ENCODE measurements around the gene CHST3. TPM values are rescaled to one million over a fixed set of nuclear protein-coding genes. Genes with fewer than 3 reads are reported as not detected.

The CHST3 gene
- total RNA-seq, 4 donors from 2014 or later, result 15.7 to 33.0 (median 20.6) TPM

DNA sequence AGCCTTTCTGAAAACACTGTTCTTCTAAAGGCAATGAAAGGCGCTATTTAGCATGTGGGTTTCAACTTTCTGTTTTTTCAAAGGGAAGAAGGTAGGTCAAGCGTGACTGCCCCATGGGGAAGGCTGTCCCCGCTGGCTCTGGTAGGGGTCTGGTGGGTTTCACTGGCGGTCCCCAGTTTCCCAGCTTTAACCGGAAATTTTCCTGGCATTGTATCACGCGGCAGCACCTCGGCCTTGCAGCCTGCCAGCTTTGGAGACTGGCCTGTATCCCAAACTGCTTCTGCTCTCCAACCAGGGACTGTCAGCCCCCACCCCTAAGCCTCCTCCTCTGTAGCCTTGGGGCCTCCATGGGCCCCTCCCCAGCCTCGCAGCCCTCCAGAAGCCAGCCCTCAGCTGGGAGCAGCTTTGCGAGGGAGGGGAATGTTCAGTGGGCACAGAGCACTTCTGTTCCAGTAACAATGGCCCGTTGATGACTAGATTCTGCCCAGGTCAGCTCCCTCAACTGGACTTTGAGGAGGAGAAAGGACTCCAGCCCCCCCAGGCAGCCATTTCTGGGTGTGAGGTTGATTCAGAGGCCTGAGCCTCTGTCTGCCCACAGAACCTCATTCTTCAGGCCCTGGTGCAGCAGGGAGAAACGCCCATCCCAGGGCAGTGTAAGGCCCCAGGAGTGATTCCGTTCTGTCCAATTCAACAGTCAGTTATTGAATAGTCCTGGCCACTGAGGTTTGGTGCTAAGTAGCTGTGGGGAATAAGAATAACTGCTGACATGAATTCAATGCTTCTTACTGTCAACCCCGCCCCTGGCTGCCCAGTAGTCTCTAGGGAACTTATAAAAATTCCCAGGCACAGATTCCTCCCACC is 17.1 kb downstream of the CHST3 start:
- no peak for DNase-seq (ENCODE audit: low spot score in 2 of 2)
- WGBS, 2 donors, result 18 to 37% methylated on average over 14 of the region's 14 CpGs
- H3K4me3 ChIP-seq (ENCODE audit: low read depth, poor library complexity, severe bottlenecking), result no peak overlapping the region

DNA sequence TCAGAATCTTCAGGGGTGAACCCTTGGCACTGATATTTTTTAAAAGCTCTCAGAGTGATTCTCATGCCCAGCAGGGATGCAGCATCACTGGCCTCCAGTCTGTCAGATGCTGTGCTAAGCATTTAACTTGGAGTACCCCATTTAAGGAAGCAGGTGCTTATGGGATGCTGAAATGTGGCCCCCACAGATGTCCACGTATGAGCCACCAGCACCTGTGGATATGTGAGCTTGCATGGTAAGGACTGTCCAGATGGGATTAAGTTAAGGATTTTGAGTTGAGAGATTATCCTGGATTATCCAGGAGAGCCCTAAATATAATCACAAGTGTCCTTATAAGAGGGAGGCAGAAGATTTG is 17.7 kb downstream of the CHST3 start:
- TF ChIP-seq, protein P1, sequence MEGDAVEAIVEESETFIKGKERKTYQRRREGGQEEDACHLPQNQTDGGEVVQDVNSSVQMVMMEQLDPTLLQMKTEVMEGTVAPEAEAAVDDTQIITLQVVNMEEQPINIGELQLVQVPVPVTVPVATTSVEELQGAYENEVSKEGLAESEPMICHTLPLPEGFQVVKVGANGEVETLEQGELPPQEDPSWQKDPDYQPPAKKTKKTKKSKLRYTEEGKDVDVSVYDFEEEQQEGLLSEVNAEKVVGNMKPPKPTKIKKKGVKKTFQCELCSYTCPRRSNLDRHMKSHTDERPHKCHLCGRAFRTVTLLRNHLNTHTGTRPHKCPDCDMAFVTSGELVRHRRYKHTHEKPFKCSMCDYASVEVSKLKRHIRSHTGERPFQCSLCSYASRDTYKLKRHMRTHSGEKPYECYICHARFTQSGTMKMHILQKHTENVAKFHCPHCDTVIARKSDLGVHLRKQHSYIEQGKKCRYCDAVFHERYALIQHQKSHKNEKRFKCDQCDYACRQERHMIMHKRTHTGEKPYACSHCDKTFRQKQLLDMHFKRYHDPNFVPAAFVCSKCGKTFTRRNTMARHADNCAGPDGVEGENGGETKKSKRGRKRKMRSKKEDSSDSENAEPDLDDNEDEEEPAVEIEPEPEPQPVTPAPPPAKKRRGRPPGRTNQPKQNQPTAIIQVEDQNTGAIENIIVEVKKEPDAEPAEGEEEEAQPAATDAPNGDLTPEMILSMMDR (IDR thresholded peaks at IDR 0.05), result no peak
- TF ChIP-seq POLR2A (IDR thresholded peaks at IDR 0.05), result no peak
- intact Hi-C loops (cut with DNase I; ENCODE audit: low total_unique reads), result no loop called here
- no peak overlapping the region for H3K4me3 ChIP-seq (ENCODE audit: low read depth, poor library complexity, severe bottlenecking)
- 62 to 67% methylated on average over 1 of the region's 1 CpG for WGBS, 2 donors
- no peak for DNase-seq (ENCODE audit: low spot score in 2 of 2)

More for the DNA sequence above, 17.1 kb downstream of the CHST3 start:
- intact Hi-C loops (cut with DNase I; ENCODE audit: low total_unique reads), result no loop called here
- TF ChIP-seq POLR2A (IDR thresholded peaks at IDR 0.05), result no peak
- TF ChIP-seq, protein P1 (IDR thresholded peaks at IDR 0.05), result no peak

DNA sequence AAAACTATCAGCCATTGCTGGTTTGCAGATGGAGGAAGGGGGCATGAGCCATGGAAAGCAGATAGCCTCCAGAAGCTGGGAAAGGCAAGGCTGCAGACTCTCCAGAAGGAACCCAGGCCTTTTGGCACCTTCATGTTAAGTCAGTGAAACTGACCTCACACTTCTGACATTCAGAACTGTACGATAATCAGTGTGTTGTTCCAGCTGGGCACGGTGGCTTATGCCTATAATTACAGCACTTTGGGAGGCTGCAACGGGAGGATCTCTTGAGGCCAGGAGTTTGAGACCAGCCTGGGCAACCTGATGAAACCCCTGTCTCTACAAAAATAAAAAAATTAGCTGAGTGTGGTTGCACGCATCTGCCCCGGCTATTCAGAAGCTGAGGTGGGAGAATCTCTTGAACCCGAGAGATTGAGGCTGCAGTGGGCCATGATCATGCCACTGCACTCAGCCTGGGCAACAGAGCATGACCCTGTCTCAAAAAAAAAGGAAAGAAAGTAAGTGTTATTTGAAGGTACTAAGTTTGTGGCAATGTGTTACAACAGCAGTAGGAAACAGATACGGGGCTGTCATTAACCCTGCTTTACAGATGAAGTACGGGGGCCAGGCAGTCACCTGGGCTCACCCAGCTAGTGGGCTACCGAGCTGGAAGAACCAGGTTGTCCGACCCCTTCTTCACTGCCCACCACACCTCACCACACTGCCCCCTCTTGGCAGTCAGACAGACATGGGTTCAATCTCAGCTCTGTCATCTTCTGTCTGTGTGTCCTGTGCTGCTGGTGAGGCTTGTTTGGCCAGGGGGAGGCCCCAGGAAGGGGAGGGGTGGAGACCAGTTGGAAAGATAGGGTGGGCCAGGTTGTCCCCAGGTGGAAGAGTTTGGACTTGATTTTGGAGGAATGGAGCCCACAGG is 18.3 kb downstream of the CHST3 start:
- no peak for DNase-seq (ENCODE audit: low spot score in 2 of 2)
- WGBS, 2 donors, result 82 to 84% methylated on average over 10 of the region's 10 CpGs
- intact Hi-C loops (cut with DNase I; ENCODE audit: low total_unique reads), result no loop called here
- no peak overlapping the region for H3K4me3 ChIP-seq (ENCODE audit: low read depth, poor library complexity, severe bottlenecking)
- TF ChIP-seq, protein P1 (IDR thresholded peaks at IDR 0.05), result no peak
- TF ChIP-seq POLR2A (IDR thresholded peaks at IDR 0.05), result no peak

DNA sequence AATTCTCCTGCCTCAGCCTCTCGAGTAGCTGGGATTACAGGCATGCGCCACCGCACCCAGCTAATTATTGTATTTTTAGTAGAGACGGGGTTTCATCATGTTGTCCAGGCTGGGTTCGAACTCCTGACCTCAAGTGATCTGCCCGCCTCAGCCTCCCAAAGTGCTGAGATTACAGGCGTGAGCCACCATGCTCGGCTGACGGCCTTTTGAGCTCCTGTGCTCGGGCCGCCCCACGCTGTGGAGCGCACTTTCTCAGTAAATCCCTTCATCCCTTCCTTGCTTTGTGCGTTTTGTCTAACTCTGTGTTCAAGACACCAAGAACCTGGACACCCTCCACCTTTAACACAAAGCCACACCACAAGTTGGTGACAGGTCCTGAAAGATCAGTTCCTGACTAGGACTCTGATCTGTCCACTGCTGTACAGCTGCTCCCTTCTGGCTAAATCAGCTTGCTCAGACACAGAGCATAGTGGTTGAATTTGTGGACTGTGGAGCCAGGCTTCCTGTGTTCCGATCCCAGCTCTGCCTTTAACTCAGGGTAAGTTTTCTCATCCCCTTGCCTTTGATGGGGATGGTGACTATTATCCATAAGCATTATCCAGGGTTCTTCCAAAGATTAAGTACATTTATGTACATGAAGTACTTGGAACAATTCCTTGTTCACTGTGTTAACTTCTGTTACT is 20.1 kb downstream of the CHST3 start:
- DNase-seq (ENCODE audit: low spot score in 2 of 2), result no peak
- intact Hi-C loops (cut with DNase I; ENCODE audit: low total_unique reads), result no loop called here
- no peak overlapping the region for H3K4me3 ChIP-seq (ENCODE audit: low read depth, poor library complexity, severe bottlenecking)
- WGBS, 2 donors, result 92 to 94% methylated on average over 15 of the region's 15 CpGs
- no peak for TF ChIP-seq POLR2A (IDR thresholded peaks at IDR 0.05)
- TF ChIP-seq, protein P1 (IDR thresholded peaks at IDR 0.05), result no peak

DNA sequence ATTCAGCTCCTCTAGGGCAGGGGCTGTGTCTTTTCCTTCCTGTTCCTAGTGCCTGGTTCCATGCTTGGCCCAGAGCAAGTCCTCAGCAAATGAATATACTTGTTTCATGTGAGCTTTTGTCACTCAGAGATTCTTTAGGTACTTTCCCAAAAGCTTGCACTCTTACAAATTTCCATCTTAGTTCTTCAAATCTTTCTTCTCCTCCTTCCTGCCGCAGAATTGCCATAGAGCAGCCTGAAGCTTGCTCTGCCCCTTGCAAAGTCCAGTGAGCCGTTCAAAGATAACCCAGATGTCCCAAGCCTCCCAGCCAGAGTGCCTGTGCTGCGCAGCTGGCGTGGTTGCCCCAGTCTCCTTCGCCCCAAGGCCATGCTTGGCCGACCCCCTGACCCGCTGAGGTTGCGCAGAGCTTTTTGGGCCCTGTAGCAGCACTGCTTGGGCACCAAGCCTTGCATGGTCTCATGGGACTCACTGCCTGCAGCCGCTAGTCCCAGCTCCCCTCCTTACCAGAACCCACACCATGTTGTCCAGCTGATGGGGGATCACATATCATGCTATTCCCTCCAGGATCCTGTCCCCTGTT is 20.7 kb downstream of the CHST3 start:
- DNase-seq (ENCODE audit: low spot score in 2 of 2), result no peak
- WGBS, 2 donors, result 77 to 87% methylated on average over 9 of the region's 9 CpGs

More for the DNA sequence above, 20.7 kb downstream of the CHST3 start:
- no peak overlapping the region for H3K4me3 ChIP-seq (ENCODE audit: low read depth, poor library complexity, severe bottlenecking)
- no peak for TF ChIP-seq POLR2A (IDR thresholded peaks at IDR 0.05)
- TF ChIP-seq, protein P1 (IDR thresholded peaks at IDR 0.05), result no peak
- intact Hi-C loops (cut with DNase I; ENCODE audit: low total_unique reads), result no loop called here

All from lower leg skin (tissue), 4 donors.